Neuron (in vitro differentiated cells): ENCODE results near the gene BIVM.
"Not testable (repeated sequence)": the region's sequence is repeated elsewhere in the genome, so short reads cannot be mapped to it uniquely, and the experiment has no call there.

ENCODE experiments used
- H2AFZ ChIP-seq: one replicate; pipeline ENCODE4 v1.6.1; 2013; ENCODE audit warnings: low read depth, mild to moderate bottlenecking, inconsistent platforms, low read length, moderate library complexity
- H3K27me3 ChIP-seq: one replicate; pipeline ENCODE4 v1.6.1; 2013; ENCODE audit warnings: low read length; ENCODE audit not compliant: insufficient read depth
- H3K36me3 ChIP-seq: one replicate; pipeline ENCODE4 v1.6.1; 2013; ENCODE audit warnings: low read length; ENCODE audit not compliant: insufficient read depth
- H3K4me1 ChIP-seq: one replicate; pipeline ENCODE4 v1.6.1; 2013; ENCODE audit warnings: low read length; ENCODE audit not compliant: insufficient read depth
- H3K4me3 ChIP-seq: 2 replicates; pipeline ENCODE4 v1.5.1; 2013; ENCODE audit warnings: mild to moderate bottlenecking, low read length, moderate library complexity
- H3K9me3 ChIP-seq: one replicate; pipeline ENCODE4 v1.6.1; 2013; ENCODE audit warnings: low read length

Gene BIVM

GRCh38 chr13:102774214-102774568 lies 24.7 kb upstream of the BIVM start:
- no peak overlapping the region for H2AFZ ChIP-seq
- H3K27me3 ChIP-seq: no peaks in the 10 kb centered on the region
- H3K9me3 ChIP-seq: peaks cover 6% of the 10 kb centered on the region
- H3K4me1 ChIP-seq: no peaks in the 10 kb centered on the region
- no peak overlapping the region for H3K4me3 ChIP-seq
- no peaks in the 10 kb centered on the region for H3K36me3 ChIP-seq

GRCh38 chr13:102774591-102775520 lies 24.1 kb upstream of the BIVM start:
- H3K9me3 ChIP-seq: peaks cover 6% of the 10 kb centered on the region
- H3K4me3 ChIP-seq: no peak overlapping the region
- H3K27me3 ChIP-seq: no peaks in the 10 kb centered on the region
- no peaks in the 10 kb centered on the region for H3K36me3 ChIP-seq
- H3K4me1 ChIP-seq: no peaks in the 10 kb centered on the region
- H2AFZ ChIP-seq: no peak overlapping the region

GRCh38 chr13:102776271-102776670 lies 22.6 kb upstream of the BIVM start:
- Histone ChIP-seq H2AFZ (no peak overlapping the region), H3K4me1 (no peaks in the 10 kb centered on the region), H3K9me3 (peaks cover 6% of the 10 kb centered on the region), H3K27me3 (no peaks in the 10 kb centered on the region), H3K36me3 (no peaks in the 10 kb centered on the region), H3K4me3 (no peak overlapping the region)

- H3K36me3 ChIP-seq: peaks cover 2% of the 10 kb centered on the region
Measured at GRCh38 chr13:102777736-102778135, 21.2 kb upstream of the BIVM start.

GRCh38 chr13:102779436-102780159 lies 19.3 kb upstream of the BIVM start:
- H3K4me1 ChIP-seq: no peaks in the 10 kb centered on the region
- H3K36me3 ChIP-seq: peaks cover 10% of the 10 kb centered on the region
- H2AFZ ChIP-seq: no peak overlapping the region
- no peaks in the 10 kb centered on the region for H3K27me3 ChIP-seq
- no peak overlapping the region for H3K4me3 ChIP-seq
- H3K9me3 ChIP-seq: peaks cover 6% of the 10 kb centered on the region

More at GRCh38 chr13:102777736-102778135, 21.2 kb upstream of the BIVM start:
- no peak overlapping the region for H3K4me3 ChIP-seq
- no peaks in the 10 kb centered on the region for H3K4me1 ChIP-seq
- no peaks in the 10 kb centered on the region for H3K27me3 ChIP-seq
- H3K9me3 ChIP-seq: peaks cover 11% of the 10 kb centered on the region
- H2AFZ ChIP-seq: no peak overlapping the region

GRCh38 chr13:102780656-102781055 lies 18.3 kb upstream of the BIVM start:
- H3K4me3 ChIP-seq, H3K27me3 ChIP-seq, H3K4me1 ChIP-seq, H3K9me3 ChIP-seq, H2AFZ ChIP-seq: not testable (repeated sequence)
- H3K36me3 ChIP-seq: peaks cover 20% of the 10 kb centered on the region

- Histone ChIP-seq H3K27me3 (no peaks in the 10 kb centered on the region), H3K9me3 (peaks cover 6% of the 10 kb centered on the region), H3K4me3 (no peak overlapping the region), H2AFZ (no peak overlapping the region), H3K36me3 (peaks cover 23% of the 10 kb centered on the region), H3K4me1 (no peaks in the 10 kb centered on the region)
Measured at GRCh38 chr13:102781591-102781990, 17.3 kb upstream of the BIVM start.

GRCh38 chr13:102784483-102784882 lies 14.4 kb upstream of the BIVM start:
- Histone ChIP-seq H3K9me3 (peaks cover 6% of the 10 kb centered on the region), H3K4me3 (no peak overlapping the region), H2AFZ (no peak overlapping the region), H3K4me1 (no peaks in the 10 kb centered on the region), H3K27me3 (no peaks in the 10 kb centered on the region), H3K36me3 (peaks cover 47% of the 10 kb centered on the region)

- H3K4me3 ChIP-seq: no peak overlapping the region
- peaks cover 82% of the 10 kb centered on the region for H3K36me3 ChIP-seq
- no peaks in the 10 kb centered on the region for H3K27me3 ChIP-seq
- H2AFZ ChIP-seq: no peak overlapping the region
- H3K9me3 ChIP-seq: no peaks in the 10 kb centered on the region
- no peaks in the 10 kb centered on the region for H3K4me1 ChIP-seq
Measured at GRCh38 chr13:102788683-102789082, 10.2 kb upstream of the BIVM start.

GRCh38 chr13:102792396-102792795 lies 6.5 kb upstream of the BIVM start:
- Histone ChIP-seq H3K4me1 (peaks cover 1% of the 10 kb centered on the region), H3K4me3 (no peak overlapping the region), H3K36me3 (peaks cover 64% of the 10 kb centered on the region), H2AFZ (no peak overlapping the region), H3K9me3 (no peaks in the 10 kb centered on the region), H3K27me3 (no peaks in the 10 kb centered on the region)

- H2AFZ ChIP-seq: no peak overlapping the region
- H3K4me1 ChIP-seq: peaks cover 8% of the 10 kb centered on the region
- no peaks in the 10 kb centered on the region for H3K27me3 ChIP-seq
- H3K9me3 ChIP-seq: no peaks in the 10 kb centered on the region
- no peak overlapping the region for H3K4me3 ChIP-seq
- peaks cover 55% of the 10 kb centered on the region for H3K36me3 ChIP-seq
Measured at GRCh38 chr13:102793611-102794355, 5.1 kb upstream of the BIVM start.

GRCh38 chr13:102799426-102800144 lies 666 bp downstream of the BIVM start:
- H3K36me3 ChIP-seq: peaks cover 5% of the 10 kb centered on the region
- no peaks in the 10 kb centered on the region for H3K27me3 ChIP-seq
- peaks cover 8% of the 10 kb centered on the region for H3K4me1 ChIP-seq
- peak overlapping the region; percentile 72 for H3K4me3 ChIP-seq
- H3K9me3 ChIP-seq: no peaks in the 10 kb centered on the region
- H2AFZ ChIP-seq: peak overlapping the region; percentile 83
